ENCODE data around the gene RRH.
"Not testable (repeated sequence)": the region's sequence is repeated elsewhere in the genome, so short reads cannot be mapped to it uniquely, and the experiment has no call there.

RRH gene

DNA sequence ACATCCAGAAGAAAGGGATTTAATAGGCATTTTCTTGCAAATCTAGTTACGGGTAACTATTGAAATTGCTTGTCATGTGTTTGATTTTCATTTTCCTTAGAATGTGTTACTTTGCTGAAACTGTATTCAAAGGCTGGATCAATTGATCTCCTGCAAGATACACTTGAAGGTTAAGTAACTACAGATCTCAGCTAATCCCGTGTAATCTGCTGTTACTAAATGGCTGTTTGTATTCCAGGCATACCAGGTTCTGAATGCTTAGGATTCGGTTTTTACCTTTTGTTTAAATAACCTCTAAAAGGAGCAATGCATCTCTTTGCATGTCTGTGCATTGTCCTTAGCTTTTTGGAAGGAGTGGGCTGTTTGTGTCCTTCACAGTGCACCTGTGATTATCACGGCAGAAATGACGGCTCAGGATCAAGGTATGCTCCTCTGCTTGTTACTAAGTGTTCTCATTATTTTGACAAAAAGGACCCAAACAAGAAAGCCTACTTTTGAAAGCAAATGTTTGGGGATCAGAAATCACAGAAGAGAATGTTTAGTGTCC lies 20.2 kb downstream of the RRH start, which contains the start of gene LRIT3:
Gene LRIT3 (plus strand): TSS at position 212 of the 547 bp plus-strand sequence. CDS start 95 bp downstream, at position 307.
- no peak for DNase-seq

DNA sequence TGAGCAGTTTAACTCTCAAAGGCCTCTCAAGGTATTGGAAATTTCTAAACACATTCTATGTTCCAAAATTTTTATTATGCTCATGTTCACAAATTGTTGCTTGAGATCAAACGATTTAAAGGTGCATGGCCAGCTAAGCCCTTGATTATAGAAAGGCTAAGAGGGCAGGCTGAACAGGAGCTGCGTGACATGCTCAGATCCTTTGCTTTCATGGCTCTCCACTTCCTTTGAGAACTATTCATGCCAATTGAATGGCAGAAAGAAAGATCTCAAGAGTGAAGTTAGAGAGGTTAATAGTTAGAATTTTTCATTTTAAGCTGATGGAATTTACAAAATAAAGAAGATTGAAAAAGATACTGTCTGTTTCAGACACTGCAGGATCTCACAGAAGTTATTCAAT lies 20.7 kb downstream of the RRH start:
- no peak for DNase-seq

- DNase-seq = no peak
Measured at GRCh38 chr4:109850601-109851000, 22.8 kb downstream of the RRH start.

DNA sequence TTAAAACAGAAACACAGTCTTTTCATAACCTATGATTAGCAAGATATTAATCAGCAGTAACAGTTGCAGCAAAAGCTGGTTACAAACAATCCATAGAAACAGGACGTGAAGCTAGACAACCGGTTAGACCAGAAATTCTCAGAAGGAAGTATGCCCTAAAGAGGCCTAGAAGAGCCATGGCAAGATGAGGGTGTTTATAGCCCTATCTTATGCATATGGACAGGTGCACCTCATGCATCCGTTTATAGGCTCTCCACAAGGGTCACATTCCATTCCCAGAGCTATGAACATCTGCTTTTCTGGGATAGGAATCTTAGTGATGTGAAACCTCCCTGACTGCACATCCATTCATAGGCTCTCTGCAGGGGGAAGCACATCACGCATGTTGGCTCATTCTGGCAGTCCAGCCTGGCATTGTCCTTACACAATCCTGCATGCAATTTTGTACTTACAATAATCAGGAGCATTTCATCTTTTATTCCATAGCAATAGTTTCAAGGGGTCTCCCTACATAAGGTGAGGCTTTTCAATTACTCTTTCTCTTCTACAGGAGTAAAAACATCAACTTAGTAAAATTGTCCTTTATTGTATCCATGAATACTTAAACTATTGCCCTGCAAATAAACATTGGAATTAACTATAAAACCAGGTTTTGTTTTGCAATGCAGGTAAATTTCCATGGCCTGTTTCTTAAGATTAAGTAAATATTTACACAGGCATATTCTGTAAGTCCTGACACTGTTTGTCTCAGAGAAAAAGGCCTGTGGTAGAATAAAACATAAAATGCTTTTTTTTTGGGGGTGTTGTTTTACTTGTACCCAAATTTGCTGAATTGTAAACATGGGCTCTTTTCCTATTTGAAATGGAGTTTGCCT lies 31.9 kb downstream of the RRH start:
- not testable (repeated sequence) for DNase-seq

GRCh38 chr4:109861271-109861670 lies 33.5 kb downstream of the RRH start:
- DNase-seq = no peak

- no peak for DNase-seq
Measured at GRCh38 chr4:109861916-109862511, 34.2 kb downstream of the RRH start.

DNA sequence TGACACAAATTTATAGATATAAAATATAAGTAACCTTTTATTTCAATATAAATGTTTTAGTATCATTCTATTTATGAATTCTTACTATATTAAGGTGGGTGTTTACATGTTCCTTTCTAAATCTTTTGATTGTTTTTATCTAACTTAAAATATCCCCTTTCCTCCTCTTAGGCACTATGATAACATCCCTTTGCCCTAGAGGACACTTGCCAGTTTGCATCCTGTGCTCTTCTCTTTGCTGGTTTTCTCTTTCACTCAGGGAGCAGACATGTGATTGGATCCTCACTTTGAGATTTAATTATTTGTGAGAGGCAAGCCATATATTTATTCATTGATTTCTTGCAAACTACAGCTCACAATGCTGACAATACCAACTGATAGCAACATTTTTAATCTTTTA lies 36.4 kb downstream of the RRH start:
- DNase-seq = no peak

DNA sequence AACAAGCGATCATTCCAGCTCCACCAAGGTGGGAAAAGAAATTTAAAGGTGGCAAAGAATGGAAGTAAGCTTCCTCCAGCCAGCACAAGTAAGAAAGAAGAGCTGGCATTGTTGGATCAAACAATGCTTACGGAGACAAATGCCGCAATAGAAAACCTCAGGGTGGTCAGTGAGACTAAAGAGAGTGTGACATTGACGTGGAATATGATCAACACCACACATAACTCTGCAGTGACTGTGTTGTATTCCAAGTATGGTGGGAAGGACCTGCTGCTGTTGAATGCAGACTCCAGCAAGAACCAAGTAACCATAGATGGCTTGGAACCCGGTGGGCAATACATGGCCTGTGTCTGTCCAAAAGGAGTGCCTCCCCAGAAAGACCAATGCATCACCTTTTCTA lies 42.3 kb downstream of the RRH start:
- no peak for DNase-seq

- DNase-seq = no peak
Measured at GRCh38 chr4:109872065-109872464, 44.3 kb downstream of the RRH start.

DNA sequence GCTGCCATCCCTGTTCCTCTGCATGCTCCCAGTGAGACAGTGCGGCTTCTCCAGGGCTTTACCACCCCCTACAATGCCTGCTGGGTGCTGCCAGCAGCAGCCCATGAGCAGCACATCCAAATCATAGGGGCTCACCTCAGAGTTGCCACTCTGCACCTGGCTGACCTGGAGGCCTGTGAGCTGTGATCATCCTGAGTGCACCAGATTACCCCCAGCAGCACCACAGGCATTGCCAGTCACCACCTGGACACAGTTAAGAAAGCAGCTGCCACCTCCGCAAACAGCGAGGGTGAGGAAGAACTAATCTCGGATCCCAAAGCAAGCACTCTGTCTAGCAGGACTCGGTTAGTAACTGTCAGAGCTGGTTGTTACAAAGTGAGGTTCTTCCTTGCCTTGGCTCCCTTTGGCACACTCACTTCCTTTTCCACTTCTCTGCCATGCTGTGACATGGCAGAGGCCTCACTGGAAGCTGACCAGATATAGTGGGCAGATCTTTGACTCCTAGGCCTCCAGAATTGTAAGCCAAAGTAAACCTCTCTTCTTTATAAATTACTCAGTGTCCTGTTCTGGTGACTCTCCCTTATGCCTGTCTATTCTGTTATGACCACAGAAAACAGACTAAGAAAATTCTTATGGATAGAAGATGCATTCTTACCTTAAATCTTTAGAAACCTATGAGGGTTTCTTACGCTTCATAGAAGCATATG lies 45.3 kb downstream of the RRH start:
- no peak for DNase-seq

GRCh38 chr4:109873791-109874514 lies 46.2 kb downstream of the RRH start:
- DNase-seq = no peak

GRCh38 chr4:109875106-109875505 lies 47.3 kb downstream of the RRH start:
- DNase-seq = no peak

GRCh38 chr4:109875553-109875952 lies 47.8 kb downstream of the RRH start:
- DNase-seq = not testable (repeated sequence)

- no peak for DNase-seq
Measured at GRCh38 chr4:109876634-109877265, 49.0 kb downstream of the RRH start.

- DNase-seq = no peak
Measured at GRCh38 chr4:109877400-109877799, 49.6 kb downstream of the RRH start.

- no peak for DNase-seq
Measured at GRCh38 chr4:109878355-109878754, 50.6 kb downstream of the RRH start.

DNA sequence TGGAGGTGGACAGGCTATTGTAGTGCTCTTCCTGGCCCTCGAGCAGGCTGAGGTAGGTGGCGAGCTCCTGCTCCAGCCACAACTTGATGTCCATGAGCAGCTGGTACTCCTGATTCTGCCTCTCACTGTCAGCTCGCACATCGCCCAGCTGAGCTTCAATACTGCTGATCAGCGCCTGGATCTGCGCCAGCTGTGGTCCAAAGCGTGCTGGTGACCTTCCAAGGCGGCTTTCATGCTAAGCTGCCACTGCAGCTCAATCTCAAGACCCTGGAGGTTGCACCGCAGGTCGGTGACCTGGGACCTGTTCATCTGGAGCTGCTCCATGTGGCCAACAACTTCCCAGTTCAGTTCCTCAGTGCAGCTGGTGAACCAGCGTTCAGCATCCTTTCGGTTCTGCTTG lies 51.3 kb downstream of the RRH start:
- DNase-seq = no peak

DNA sequence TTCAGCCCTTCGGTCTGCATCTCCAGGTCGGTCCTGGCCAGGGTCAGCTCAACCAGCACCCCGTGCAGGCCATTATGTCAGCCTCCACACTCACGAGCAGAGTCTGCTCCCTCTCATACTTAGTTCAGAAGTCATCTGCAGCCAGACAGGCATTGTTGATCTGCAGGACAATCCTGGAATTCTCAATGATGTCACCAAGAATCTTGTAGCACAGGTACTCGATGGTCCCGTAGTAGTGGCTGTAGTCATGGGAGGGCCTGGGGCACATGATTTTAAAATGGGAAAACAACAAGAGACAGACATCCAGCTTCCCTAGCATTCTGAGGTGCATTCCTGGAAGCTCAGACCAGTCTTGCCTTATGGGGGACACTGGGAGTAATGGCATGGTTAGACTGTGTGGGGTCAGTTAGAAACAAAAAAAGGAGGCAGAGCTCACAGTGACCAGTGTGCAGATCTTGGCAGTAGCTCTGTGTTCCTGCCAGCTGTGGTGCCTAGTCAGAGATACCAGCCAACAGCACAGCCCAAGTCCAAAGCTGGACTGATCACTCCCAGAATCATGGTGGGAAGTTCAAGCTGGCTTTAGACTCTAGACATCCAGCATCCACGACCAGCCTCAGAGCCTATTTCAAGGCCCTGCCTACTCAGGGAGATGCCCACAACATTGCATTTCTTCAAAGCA lies 52.0 kb downstream of the RRH start:
- DNase-seq = no peak

DNA sequence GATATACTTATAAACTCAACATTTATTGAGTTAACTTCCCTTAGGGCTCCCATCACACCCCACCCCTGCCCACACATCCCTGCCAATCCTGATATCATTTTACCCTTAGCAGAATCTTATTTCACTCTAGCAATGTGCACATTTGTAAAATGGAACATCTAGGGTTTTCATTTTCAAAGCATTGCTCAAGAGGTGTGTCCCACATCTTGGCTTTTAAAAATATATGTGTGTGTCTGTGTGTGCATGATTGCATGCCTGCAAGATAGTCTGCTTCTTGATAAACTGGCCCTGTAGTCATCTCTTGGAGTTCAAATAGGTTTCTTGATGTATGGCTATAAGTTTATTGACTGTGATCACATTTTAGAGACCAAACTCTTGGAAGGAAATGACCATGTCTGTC lies 58.5 kb downstream of the RRH start:
- no peak for DNase-seq

DNA sequence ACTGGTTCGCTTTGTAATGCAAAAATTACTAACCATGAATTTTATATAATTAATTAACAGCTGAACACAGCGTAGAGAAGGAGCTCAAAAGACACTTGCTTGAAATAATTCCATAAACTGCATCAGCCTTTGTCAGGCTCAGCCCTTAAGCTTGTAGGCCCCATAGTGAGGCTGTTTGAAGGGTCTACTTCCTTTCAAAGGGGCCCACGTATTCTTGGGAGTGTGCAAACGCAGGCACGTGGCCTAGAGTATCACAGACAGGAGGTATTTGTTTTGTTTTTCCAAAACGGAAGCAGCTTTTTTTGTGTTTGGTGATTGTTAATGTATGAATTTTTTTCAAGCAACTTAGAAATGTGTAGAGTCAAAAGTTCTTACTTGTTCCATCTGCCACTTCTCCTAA lies 59.3 kb downstream of the RRH start:
- no peak for DNase-seq

DNA sequence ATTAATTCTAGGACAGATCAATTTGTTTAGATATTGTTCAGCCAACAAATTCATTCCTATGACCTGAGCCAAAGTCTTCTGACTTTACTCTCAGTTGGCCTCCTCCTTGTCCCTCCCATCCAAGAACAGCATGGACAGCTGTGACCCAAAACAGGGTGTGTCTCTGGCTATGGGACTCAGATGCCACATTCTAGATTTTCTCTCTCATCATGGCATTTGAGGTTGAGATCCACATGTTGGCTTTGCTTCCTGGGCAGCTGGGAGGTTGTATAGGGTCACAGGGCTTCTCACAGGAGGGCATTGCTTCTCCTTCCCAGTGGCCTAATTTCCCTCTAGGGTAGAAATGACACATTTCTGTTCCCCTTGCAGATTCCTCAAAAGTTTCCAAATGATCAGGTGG lies 62.3 kb downstream of the RRH start:
- DNase-seq = no peak
